BLaER1 (cell line): ENCODE measurements around the gene ATXN7L1.

Source experiments
- H3K27ac ChIP-seq: shearing (Covaris generic); formaldehyde crosslinking; 2 replicates; pipeline ENCODE4 v1.8.1; 2022
- H3K27me3 ChIP-seq: shearing (Covaris generic); formaldehyde crosslinking; 2 replicates; pipeline ENCODE4 v1.8.1; 2022
- H3K36me3 ChIP-seq: shearing (Covaris generic); formaldehyde crosslinking; 2 replicates; pipeline ENCODE4 v1.8.1; 2022
- H3K4me1 ChIP-seq: shearing (Covaris generic); formaldehyde crosslinking; 2 replicates; pipeline ENCODE4 v1.8.1; 2022
- H3K4me2 ChIP-seq: shearing (Covaris generic); formaldehyde crosslinking; 2 replicates; pipeline ENCODE4 v1.8.1; 2022
- H3K4me3 ChIP-seq: shearing (Covaris generic); formaldehyde crosslinking; 2 replicates; pipeline ENCODE4 v1.8.1; 2022
- H3K9ac ChIP-seq: shearing (Covaris generic); formaldehyde crosslinking; 2 replicates; pipeline ENCODE4 v1.8.1; 2022
- H3K9me3 ChIP-seq: shearing (Covaris generic); formaldehyde crosslinking; 2 replicates; pipeline ENCODE4 v1.8.1; 2022
- H4K20me1 ChIP-seq: shearing (Covaris generic); formaldehyde crosslinking; 2 replicates; pipeline ENCODE4 v1.8.1; 2022
- Cebpa-rat ChIP-seq: shearing (Covaris generic); IDR thresholded peaks from 2 replicates; pipeline ENCODE4 v1.8.1; 2022

Gene ATXN7L1

DNA sequence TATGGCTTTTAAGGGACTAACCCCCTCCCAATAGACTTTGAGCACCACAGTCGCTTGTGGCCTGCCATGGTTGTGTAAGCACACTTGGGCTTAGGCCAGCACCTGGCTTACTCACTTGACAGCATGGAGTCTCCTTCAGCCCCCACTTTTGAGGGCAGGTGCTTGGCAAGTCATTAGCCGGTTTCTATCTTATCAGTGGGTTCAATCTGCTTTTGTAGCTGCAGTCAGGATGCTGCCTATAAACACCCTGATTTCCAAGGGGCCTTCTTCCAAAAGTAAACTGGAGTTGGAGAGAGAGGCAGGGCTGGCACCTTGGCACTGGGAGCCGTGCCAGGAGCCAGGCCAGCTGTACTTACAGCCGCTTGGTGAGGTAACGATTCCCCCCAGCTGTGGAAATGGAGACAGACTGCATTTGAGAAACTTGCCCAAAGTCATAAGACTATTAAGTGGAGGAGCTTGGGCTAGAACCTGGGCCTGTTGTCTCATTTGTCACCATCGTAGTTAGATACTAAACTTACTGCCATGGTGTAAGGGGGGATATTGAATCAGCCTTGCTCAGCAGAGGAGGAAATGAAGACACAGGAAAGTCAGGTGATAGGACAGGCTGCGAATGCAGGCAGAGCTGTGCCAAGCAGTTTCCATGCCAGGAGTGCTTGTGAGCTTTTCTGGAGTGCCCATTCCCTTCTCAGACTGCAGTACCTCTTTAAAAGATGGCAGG lies 202.9 kb downstream of the ATXN7L1 start:
- Histone ChIP-seq H3K4me2 (peak overlapping the region; percentile 18; the same call in 1 of the 2 replicates), H3K9ac (no peak overlapping the region), H3K9me3 (no peaks in the 10 kb centered on the region), H3K27me3 (no peaks in the 10 kb centered on the region), H3K36me3 (no peaks in the 10 kb centered on the region), H3K27ac (no peak overlapping the region), H3K4me3 (no peak overlapping the region), H4K20me1 (no peaks in the 10 kb centered on the region), H3K4me1 (peaks cover 51% of the 10 kb centered on the region)
- TF ChIP-seq Cebpa-rat: no peak

DNA sequence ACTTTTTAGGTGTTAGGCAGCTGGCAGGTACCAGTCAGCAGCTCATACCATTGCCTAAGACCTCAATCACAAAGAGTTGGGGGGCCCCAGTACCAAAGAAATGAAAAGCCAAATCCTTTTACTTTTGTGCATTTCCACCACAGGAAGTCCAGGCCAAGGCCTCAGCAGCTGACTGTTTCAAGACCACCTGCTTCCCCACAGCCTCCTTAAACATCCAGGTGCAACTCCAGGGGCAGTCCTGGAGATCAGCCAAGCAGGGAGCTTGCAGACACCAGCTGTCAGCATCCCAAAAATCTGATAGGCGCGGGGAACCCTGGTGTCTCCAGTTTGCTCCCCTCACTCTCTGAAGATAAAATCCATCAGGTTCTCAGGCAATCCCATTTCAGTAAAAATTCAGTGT lies 203.6 kb downstream of the ATXN7L1 start:
- no peaks in the 10 kb centered on the region for H3K36me3 ChIP-seq
- no peaks in the 10 kb centered on the region for H3K27me3 ChIP-seq
- H3K4me3 ChIP-seq: no peak overlapping the region
- no peak for TF ChIP-seq Cebpa-rat
- H4K20me1 ChIP-seq: no peaks in the 10 kb centered on the region
- H3K9ac ChIP-seq: no peak overlapping the region
- H3K4me2 ChIP-seq: peak overlapping the region; percentile 18
- H3K27ac ChIP-seq: no peak overlapping the region
- peaks cover 44% of the 10 kb centered on the region for H3K4me1 ChIP-seq
- H3K9me3 ChIP-seq: no peaks in the 10 kb centered on the region

DNA sequence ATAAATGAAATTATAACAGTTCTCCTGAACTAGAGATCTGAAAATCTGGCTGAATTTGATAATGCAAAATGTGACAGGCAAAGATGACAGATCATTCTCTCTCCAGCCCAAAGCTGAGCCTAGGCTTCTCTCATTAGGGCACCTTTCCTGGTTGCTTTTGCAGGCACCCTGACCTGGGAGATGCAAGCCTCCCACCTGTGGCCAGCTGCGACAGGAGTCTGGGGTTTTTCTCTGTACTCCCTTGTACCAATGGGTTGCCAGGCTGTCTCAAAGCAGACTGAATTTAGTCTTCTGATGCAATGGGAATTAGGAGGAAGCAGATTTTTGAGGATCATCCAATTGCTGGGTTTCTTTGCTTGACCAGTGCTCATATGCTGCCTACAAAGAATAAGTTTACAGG lies 210.1 kb downstream of the ATXN7L1 start:
- H3K4me3 ChIP-seq: no peak overlapping the region
- no peak overlapping the region for H3K4me2 ChIP-seq
- H4K20me1 ChIP-seq: peaks cover 12% of the 10 kb centered on the region; the same call in 1 of the 2 replicates
- no peak overlapping the region for H3K27ac ChIP-seq
- TF ChIP-seq Cebpa-rat: no peak
- H3K9me3 ChIP-seq: no peaks in the 10 kb centered on the region
- H3K27me3 ChIP-seq: no peaks in the 10 kb centered on the region
- peaks cover 36% of the 10 kb centered on the region for H3K36me3 ChIP-seq
- H3K9ac ChIP-seq: no peak overlapping the region
- no peaks in the 10 kb centered on the region for H3K4me1 ChIP-seq

GRCh38 chr7:105665684-105666083 lies 210.7 kb downstream of the ATXN7L1 start:
- Histone ChIP-seq H3K9ac (no peak overlapping the region), H4K20me1 (peaks cover 12% of the 10 kb centered on the region; the same call in 1 of the 2 replicates), H3K27me3 (no peaks in the 10 kb centered on the region), H3K4me2 (no peak overlapping the region), H3K9me3 (no peaks in the 10 kb centered on the region), H3K4me1 (no peaks in the 10 kb centered on the region), H3K36me3 (peaks cover 43% of the 10 kb centered on the region), H3K27ac (no peak overlapping the region), H3K4me3 (no peak overlapping the region)
- TF ChIP-seq Cebpa-rat: no peak

- Histone ChIP-seq H3K27me3 (no peaks in the 10 kb centered on the region), H3K9ac (no peak overlapping the region), H3K4me1 (no peaks in the 10 kb centered on the region), H3K27ac (no peak overlapping the region), H3K4me3 (no peak overlapping the region), H4K20me1 (peaks cover 12% of the 10 kb centered on the region; the same call in 1 of the 2 replicates), H3K9me3 (no peaks in the 10 kb centered on the region), H3K36me3 (peaks cover 48% of the 10 kb centered on the region), H3K4me2 (no peak overlapping the region)
- TF ChIP-seq Cebpa-rat: no peak
These were observed 211.4 kb downstream of the ATXN7L1 start for GRCh38 chr7:105664816-105665525.

GRCh38 chr7:105662998-105663397 lies 213.4 kb downstream of the ATXN7L1 start:
- no peaks in the 10 kb centered on the region for H3K27me3 ChIP-seq
- no peak for TF ChIP-seq Cebpa-rat
- H3K4me1 ChIP-seq: no peaks in the 10 kb centered on the region
- H3K9ac ChIP-seq: no peak overlapping the region
- no peak overlapping the region for H3K4me3 ChIP-seq
- H3K4me2 ChIP-seq: no peak overlapping the region
- peaks cover 17% of the 10 kb centered on the region; the same call in 1 of the 2 replicates for H4K20me1 ChIP-seq
- no peak overlapping the region for H3K27ac ChIP-seq
- H3K36me3 ChIP-seq: peaks cover 60% of the 10 kb centered on the region
- H3K9me3 ChIP-seq: no peaks in the 10 kb centered on the region

- Histone ChIP-seq H3K9ac (no peak overlapping the region), H3K4me1 (no peaks in the 10 kb centered on the region), H3K4me2 (no peak overlapping the region), H3K27ac (no peak overlapping the region), H4K20me1 (peaks cover 23% of the 10 kb centered on the region), H3K36me3 (peaks cover 69% of the 10 kb centered on the region), H3K9me3 (no peaks in the 10 kb centered on the region), H3K27me3 (no peaks in the 10 kb centered on the region), H3K4me3 (no peak overlapping the region)
- TF ChIP-seq Cebpa-rat: no peak
These were observed 214.8 kb downstream of the ATXN7L1 start for GRCh38 chr7:105661625-105662024.

- Histone ChIP-seq H3K9me3 (no peaks in the 10 kb centered on the region), H3K36me3 (peaks cover 54% of the 10 kb centered on the region), H3K27me3 (no peaks in the 10 kb centered on the region), H3K9ac (no peak overlapping the region), H3K4me2 (no peak overlapping the region), H3K27ac (no peak overlapping the region), H3K4me3 (no peak overlapping the region), H4K20me1 (peaks cover 57% of the 10 kb centered on the region), H3K4me1 (no peaks in the 10 kb centered on the region)
- TF ChIP-seq Cebpa-rat: no peak
These were observed 219.4 kb downstream of the ATXN7L1 start for GRCh38 chr7:105656922-105657521.

GRCh38 chr7:105655500-105656380 lies 220.7 kb downstream of the ATXN7L1 start:
- no peaks in the 10 kb centered on the region for H3K27me3 ChIP-seq
- TF ChIP-seq Cebpa-rat: no peak
- peaks cover 70% of the 10 kb centered on the region for H4K20me1 ChIP-seq
- H3K4me2 ChIP-seq: no peak overlapping the region
- no peak overlapping the region for H3K4me3 ChIP-seq
- H3K9ac ChIP-seq: no peak overlapping the region
- no peaks in the 10 kb centered on the region for H3K9me3 ChIP-seq
- no peaks in the 10 kb centered on the region for H3K4me1 ChIP-seq
- no peak overlapping the region for H3K27ac ChIP-seq
- peaks cover 56% of the 10 kb centered on the region for H3K36me3 ChIP-seq
